ENCODE measurements around the gene SPAG17.

DNA sequence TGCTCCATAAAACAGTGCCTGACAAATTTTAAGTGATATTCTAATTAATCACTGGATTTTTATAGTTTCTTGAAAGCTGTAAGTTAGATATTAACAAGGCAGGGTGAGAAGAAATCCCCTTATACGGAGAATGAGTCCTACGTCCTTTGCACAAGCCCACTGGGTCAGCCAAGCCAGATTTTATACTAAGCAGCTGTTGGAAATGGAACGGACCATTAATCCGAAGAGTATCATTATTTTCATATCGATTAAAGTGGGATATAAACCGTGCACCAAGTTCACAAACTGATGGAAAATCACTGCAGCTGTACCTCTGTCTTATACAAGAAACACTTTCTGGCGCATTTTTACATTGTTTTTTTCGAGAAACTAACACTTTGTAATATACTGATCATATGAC, 35.2 kb downstream of the SPAG17 start:
- TF ChIP-seq, protein P1, sequence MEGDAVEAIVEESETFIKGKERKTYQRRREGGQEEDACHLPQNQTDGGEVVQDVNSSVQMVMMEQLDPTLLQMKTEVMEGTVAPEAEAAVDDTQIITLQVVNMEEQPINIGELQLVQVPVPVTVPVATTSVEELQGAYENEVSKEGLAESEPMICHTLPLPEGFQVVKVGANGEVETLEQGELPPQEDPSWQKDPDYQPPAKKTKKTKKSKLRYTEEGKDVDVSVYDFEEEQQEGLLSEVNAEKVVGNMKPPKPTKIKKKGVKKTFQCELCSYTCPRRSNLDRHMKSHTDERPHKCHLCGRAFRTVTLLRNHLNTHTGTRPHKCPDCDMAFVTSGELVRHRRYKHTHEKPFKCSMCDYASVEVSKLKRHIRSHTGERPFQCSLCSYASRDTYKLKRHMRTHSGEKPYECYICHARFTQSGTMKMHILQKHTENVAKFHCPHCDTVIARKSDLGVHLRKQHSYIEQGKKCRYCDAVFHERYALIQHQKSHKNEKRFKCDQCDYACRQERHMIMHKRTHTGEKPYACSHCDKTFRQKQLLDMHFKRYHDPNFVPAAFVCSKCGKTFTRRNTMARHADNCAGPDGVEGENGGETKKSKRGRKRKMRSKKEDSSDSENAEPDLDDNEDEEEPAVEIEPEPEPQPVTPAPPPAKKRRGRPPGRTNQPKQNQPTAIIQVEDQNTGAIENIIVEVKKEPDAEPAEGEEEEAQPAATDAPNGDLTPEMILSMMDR (IDR thresholded peaks at IDR 0.05) = no peak
- TF ChIP-seq EZH2 (IDR thresholded peaks at IDR 0.05; ENCODE audit: borderline replicate concordance, insufficient read depth, low read depth, low read length, poor library complexity, severe bottlenecking) = no peak

Measured in B cell (primary cell).